Sigmoid colon (tissue), 3 donors: ENCODE measurements around the gene SH3RF3.

ENCODE experiments used
- CTCF ChIP-seq, 4 experiments: fragments of 450-650 bp in 3 of 4; fragments of 200-600 bp in 1 of 4; IDR thresholded peaks; one replicate each; pipeline ENCODE4 v1.5.1; 2016 to 2019; ENCODE audit warnings: antibody characterized with exemption in 4 of 4, mild to moderate bottlenecking in 3 of 4, moderate library complexity in 2 of 4
- POLR2A ChIP-seq, 2 donors: fragments of 450-650 bp; IDR thresholded peaks; one replicate each; pipeline ENCODE4 v1.6.1; 2016; ENCODE audit warnings: antibody characterized with exemption in 2 of 2, mild to moderate bottlenecking in 2 of 2, moderate library complexity in 2 of 2

DNA sequence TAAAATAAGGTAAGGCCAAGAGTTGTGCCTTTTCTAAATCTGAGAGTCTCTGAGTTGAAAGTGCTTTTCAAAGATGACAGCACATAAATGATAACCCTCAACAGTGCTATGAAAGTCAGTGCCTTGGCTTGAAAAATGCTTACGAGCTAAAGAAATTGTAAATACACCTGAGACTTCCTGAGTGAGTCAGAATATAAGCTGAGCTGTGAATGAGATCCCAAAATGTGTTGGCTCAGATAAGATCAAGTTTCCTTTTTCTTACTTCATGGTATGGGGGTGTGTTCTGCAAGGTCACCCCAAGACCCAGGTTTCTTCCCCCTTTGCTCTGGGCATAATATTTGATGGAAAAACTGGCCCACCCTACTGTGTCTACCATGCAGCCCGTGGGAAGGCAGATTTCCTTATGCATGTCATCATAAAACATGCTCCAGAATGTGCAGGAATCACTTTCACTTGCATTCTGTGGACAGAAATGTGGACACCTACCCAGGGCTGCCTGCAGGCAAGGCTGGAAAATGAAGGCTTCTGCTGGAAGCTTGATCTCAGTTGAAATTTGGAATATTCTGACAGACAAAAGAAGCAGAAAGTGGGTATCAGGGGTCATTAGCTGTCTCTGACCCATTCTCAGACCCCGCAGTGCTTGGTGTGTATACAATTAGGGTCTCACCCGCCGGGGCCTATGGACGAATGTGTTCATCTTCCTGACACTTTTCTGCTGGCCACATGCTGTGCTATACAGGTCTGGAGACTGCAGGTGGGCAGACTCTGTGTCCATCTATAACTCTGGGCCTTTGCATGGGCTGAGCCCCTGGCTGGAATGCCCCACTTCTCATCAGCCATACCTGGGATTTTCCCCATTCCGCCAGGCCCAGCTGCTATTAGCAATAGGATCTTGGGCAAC lies 212.6 kb downstream of the SH3RF3 start:
- TF ChIP-seq CTCF (IDR thresholded peaks at IDR 0.05): no peak
- TF ChIP-seq POLR2A (IDR thresholded peaks at IDR 0.05): no peak
